Posterior vena cava (tissue), 2 donors: Measurements from ENCODE around the gene PDK2. TPM values are rescaled to one million over a fixed set of nuclear protein-coding genes. Genes with fewer than 3 reads are reported as not detected.

Experiments used
- DNase-seq: peaks from one replicate; pipeline ENCODE4 v3.0.0-alpha.2; 2020; ENCODE audit warnings: low spot score
- intact Hi-C, 2 donors: fragments of 100-400 bp; cut with DNase I; formaldehyde crosslinking; loops; one replicate each; pipeline versions ENCODE4 v1.14.1 to v1.14.2; 2022 to 2023
- total RNA-seq, 2 donors: library from RNA; stranded (reverse); fragmentation: NEBNext Ultra II Directional; extraction: Animal tissue kit (Norgen Biotek cat#: 25700); gene quantifications; one replicate each; pipeline ENCODE4 v1.2.1, GENCODE V29; 2021
- donor health status: DM: yes; HTN: yes; CAD: no.
- donor health status: DM: yes; HTN: yes; CAD: no.

Gene PDK2
- total RNA-seq, 2 donors from 2014 or later = 26.0 to 27.7 TPM

DNA sequence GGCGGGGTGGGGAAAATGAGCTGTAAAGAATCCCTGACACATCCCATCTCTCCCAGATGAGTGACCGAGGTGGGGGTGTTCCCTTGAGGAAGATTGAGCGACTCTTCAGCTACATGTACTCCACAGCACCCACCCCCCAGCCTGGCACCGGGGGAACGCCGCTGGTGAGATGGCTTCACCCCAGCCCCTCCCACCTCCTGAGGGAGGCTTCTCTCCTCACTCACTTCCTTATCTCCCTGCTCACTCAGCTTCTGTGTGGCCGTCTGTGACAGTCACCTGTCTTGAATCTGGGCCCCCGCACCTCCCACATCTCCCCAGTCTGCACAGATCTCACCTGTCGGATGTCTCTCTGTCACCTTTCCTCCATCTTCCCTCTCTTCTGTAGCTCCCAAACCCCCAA is 13.4 kb downstream of the PDK2 start:
- no peak for DNase-seq
- intact Hi-C loops = no loop called here

DNA sequence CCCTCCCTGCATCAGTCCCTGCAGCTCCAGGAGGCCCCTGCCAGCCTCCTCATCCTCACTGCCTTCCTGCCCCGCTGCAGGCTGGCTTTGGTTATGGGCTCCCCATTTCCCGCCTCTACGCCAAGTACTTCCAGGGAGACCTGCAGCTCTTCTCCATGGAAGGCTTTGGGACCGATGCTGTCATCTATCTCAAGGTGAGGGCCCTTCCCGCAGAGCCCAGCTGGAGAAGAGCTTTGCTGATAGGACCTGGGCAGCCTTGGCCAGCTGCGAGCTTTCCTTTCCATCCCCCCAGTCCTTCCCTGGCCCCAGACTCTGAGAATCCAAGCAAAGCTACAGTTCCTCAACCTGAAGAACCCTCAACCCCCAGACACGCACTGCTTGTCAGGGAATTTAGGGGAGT is 14.1 kb downstream of the PDK2 start:
- DNase-seq = no peak
- intact Hi-C loops = no loop called here

DNA sequence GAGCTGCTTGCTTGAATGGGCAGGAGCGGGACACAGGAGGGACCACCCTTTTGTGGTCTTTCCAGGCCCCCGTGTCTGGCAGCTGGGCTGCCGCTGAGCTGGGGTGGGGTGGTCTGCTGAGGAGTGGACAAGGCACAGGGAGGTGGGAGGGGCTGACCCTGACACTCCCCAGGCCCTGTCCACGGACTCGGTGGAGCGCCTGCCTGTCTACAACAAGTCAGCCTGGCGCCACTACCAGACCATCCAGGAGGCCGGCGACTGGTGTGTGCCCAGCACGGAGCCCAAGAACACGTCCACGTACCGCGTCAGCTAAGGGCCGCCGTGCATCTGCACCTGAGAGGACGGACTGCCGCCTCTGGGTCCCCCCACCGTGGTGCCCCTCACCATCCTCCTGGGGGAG is 14.6 kb downstream of the PDK2 start:
- no peak for DNase-seq
- intact Hi-C loops = loop anchor here in 1 of 2 donors (10.0 kb wide), 2 partner anchors 55 to 185 kb away; partner anchors contain the start of gene SGCA

DNA sequence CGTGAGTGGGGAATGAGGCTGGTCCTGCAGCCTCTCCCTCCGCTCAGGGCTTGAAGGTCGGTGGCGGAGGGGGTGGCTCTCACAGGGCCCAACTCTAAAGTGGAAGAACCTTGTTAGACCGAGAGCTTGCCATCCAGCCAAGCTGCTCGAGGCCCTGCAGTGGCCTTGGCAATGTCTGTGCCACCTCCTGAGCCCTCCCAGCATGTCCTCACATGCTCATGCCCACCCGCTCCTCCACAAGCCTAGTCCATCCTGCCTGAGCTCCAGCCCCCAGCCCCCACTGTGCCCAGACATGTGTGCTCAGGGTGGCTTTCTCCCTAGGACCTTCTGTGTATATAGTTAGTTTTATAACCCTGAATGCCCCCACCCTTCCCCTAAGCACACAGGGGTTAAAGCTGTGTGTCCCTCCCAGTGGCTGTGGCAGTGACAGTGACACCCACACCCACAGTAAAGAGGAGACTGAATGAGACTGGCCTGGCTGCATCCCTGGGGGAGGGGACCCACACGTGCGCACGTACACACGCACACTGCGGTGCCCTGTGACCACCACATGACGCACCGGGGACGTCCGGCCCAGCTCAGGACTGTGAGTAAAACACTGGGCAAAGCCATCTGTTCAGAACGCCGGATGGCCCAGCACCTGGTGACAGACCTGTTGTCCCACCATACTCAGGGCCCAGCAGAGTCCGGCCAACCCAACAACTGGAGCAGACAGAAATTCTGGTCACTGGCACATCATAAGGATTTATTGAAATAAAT is 15.6 kb downstream of the PDK2 start:
- DNase-seq = no peak
- intact Hi-C loops = loop anchor here in 1 of 2 donors (10.0 kb wide), 2 partner anchors 54 to 184 kb away; partner anchors contain the start of gene SGCA

DNA sequence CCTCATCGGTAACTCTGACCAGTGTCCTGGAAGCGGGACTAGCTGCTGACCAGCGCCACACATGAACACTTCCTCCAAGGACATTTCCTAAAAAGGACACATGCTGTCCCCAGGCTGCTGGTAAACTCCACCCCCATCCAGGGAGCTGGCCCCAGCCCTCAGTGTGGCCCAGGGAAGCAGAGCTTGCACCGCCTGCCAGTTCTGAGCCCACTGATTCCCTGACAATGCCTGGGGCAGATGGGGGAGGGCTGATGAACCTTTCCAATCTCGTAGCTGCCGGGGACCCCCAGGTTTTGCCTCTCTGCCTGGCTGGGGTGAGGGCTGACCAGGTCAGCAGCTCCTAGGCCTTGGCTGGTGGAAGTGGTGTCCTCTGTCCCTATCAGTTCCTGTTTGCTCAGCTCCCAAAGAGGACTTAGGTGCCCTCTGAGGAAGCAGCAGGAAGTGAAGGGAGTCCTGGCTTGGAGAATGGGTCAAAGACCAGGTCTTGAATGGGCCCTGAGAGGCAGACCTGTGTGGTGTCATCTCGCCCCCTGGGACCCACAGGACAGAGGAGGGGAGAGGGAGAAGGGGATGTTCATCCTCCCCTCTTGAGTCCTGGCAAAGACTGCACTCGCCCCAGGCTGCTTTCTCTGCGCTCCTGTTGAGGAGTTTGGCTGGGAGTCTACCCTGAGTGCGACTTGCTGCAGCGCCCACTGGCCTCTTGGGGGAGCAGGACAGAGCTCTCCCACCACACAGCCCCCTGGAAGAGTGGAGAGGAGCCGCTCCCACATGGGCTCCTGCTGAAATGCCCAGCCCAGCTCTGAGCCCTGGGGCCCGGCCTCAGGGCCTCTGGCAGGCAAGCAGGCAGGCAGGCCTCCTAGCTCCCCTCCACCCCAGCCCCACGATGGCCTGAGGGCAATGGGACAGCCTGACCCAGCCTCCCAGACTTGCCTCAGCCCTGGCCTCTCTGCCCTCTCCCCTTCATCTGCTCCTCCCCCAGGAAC is 16.8 kb downstream of the PDK2 start:
- intact Hi-C loops = loop anchor here in 1 of 2 donors (10.0 kb wide), 2 partner anchors 53 to 183 kb away; partner anchors contain the start of gene SGCA
- DNase-seq = no peak

DNA sequence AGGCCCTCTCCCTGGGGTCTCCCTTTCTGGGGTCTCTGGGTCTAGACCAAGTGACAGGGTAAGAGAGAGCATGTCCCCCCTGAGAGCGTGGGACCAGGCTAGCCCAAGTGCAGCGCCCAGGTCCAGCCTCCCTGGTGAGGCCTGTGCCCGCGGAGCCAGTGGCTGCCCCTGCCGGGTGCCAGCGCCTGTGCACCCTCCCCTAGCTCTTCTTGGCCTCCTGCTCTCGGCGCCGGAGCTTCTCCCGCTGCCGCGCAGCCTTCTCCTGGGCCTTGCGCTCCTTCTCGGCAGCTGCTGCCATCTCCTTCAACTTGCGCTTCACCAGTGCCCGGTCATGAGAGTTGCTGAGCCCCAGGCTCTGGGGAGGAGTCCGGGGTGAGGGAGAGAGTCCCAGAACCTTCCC is 17.5 kb downstream of the PDK2 start:
- DNase-seq = no peak
- intact Hi-C loops = loop anchor here in 1 of 2 donors (10.0 kb wide), 2 partner anchors 52 to 182 kb away; partner anchors contain the start of gene SGCA

DNA sequence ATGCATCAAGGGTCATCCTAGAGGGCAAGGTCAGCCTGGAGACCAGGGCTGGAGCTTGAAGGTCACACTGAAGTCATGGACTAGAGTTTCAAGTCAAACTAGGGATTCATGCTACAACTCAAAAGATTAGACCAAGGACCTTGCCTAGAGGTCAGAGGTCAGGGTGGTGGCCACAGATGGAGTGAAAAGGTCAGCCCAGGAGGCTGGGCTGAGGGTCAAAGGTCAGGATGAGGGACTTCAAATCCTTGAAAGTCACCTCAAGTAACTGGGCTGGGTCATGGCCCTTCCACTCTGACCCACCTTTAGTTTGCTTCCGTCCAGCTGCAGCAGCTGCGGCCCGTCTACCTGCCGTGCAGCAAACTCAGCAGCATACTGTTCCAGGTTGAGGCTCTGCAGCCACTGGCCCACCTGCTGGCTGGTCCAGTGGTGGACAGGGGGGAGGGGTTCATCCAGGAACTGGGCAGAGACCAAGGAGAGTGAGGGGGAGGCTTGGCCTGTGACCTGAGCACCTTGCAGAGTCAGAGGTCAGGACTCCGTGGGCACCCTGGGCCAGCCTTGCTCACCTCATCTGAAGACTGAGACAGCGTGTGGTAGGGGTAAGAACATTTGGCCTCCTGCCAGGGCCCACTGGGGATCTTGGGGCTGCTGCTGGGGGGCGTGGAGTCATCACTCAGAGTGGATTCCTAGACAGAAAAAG is 18.6 kb downstream of the PDK2 start:
- no peak for DNase-seq
- intact Hi-C loops = loop anchor here in 1 of 2 donors (10.0 kb wide), 2 partner anchors 51 to 181 kb away; partner anchors contain the start of gene SGCA

DNA sequence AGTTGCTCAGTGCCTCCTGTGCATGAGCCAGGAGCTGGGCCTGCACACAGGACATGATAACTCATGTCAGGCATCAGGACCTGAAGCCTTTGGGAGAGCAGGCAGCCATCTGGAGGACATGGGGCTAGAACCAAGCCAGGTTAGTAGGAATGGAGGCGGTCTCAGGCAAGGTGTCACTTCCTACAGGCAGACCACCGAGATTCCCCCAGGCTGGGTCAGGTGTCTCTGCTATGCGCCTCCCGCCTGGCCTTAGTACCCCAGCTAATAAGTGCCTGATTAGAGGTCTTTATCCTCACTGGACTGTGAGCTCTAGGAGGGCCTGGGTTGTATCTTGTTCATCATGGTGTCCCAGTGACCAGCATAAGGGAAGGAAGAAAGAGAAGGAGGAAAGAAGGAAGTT is 19.2 kb downstream of the PDK2 start:
- intact Hi-C loops = loop anchor here in 1 of 2 donors (10.0 kb wide), 2 partner anchors 50 to 180 kb away; partner anchors contain the start of gene SGCA
- no peak for DNase-seq

DNA sequence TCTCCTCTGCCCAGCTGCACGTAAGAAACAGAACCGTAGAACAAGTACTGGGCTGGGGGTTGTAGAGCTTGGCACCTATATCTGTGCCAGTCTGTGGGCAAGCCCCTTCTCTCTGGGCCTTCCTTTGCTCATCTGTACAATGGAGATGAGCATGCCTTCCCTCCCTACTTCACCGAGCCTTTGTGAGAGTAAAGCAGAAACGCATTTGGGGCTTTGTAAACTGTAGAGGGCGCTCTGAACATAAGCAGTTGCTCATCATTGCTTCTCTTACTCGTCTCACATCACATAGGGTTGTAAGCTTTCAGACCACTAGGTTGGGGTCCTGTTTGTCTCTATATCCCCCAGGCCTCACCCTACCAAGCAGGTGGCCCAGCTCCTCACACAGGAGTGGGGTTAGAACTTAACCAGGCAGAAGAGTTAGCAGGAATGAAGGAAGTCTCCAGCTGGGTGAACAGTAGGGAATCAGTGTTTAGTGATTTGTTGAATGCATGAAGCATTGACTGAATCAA is 19.8 kb downstream of the PDK2 start:
- intact Hi-C loops = loop anchor here in 1 of 2 donors (10.0 kb wide), 2 partner anchors 50 to 180 kb away; partner anchors contain the start of gene SGCA
- no peak for DNase-seq

DNA sequence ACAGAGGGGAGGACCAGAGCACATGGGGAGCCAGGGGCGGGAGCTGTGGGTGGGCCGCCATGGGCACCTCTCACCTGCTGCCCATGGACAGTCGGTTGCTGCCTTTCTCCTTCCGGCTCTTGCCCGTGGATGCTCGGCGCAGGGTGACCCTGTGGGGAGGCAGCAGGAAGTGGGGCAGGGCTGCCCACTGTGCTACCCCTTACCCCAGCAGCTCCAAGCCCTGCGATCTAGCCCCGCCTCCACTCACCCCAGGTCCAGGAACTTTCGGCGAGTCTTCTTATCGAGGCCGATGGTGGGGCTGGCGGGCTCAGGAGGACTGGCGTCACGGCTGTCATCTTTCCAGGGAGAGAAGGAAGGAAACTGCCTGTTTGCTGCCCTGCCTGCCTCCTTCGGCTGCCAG is 20.6 kb downstream of the PDK2 start:
- no peak for DNase-seq
- intact Hi-C loops = loop anchor here in 1 of 2 donors (10.0 kb wide), 2 partner anchors 49 to 179 kb away; partner anchors contain the start of gene SGCA

DNA sequence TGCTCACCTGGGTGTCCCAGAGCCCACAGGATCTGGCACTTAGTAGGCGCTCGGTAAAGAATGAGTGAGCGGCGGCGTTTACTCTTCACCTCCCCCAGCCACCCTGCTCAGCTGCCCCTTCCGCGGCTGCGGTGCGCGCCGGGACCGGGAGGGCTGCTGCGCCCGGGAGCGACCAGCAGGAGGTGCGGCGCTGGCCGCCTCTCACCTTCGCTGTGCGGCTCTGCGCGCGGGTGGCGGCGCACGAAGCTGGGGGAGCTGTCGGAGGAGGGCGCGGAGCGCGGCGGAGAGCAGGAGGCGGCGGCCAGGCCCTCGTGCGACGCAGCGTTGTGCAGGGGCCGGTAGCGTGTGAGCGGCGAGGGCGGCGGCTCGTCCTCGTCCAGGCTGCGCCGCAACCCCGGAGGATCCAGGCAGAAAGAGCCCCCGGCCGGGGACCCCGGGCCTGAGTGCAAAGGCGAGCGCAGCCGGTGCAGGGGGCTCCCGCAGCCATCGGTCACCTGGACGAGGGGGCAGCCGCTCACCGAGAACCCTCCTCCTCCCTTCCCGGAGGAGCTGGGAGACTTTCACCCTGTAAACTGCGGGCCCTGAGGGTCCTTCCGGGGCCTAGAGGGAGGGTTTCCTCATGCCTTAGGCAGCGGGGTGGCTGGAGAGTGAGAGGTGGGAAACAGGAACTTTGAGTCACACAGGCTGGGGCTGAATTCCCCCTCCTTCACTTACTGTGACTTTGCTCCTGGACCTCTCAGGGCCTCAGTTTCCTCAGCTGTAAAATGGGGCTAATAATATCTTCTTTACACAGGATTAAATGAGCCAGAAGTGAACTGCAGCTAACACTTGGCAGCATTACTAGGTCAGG is 22.3 kb downstream of the PDK2 start:
- DNase-seq = no peak
- intact Hi-C loops = loop anchor here in 1 of 2 donors (10.0 kb wide), 2 partner anchors 47 to 177 kb away; partner anchors contain the start of gene SGCA

DNA sequence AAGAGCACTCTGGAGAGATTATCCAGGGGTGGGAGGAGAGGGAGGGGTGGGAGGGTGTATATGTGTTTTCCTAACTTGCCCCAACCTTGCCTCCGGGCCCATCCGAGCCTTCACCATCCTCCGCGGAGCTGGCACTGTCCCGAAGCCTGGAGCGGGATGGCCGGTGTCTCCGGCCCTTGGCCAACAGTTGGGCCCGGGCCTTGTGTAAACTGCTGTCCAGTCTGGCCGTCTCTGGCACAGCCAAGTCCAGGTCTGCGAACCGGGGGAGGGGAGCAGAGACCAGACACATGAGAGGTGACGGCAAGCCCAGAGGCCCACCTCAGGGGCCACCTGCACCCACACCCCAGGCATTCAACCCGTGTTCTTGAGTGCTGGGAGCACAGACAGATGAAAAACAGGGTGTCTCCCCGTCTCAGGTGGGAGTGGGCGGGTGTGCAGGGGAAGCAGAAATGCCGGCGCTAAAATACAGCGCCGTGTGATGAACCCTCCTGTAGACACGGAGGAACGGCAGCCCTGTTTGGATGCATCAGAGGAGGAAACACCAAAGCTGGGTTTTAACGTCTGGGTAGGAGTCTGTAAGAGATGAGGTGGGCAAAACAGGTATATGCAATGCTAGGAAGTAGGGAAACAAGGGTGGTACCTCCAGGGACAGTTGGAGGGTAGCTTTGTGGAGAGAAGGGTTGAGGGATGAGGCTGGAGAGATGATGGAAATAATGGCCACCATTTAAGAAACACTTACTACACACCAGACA is 23.1 kb downstream of the PDK2 start:
- no peak for DNase-seq
- intact Hi-C loops = loop anchor here in 1 of 2 donors (10.0 kb wide), 2 partner anchors 47 to 177 kb away; partner anchors contain the start of gene SGCA

DNA sequence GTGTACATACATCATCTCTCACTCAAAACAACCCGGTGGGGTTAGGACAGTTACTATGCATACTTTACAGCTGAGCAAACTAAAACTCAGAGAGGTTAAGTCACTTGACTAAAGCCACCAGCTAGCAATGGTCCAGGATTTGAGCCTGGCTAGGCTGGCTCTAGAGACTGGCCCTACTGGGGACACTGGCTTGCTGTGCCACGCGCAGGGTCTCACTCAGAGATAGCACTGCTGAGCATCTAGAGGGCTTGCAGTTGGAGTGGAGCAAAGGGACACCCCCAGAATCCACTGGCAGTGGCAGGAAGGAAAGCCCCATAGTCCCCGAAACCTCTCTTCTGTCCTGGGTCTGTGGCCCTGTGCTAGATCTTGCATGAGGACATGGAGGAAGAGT is 23.7 kb downstream of the PDK2 start:
- intact Hi-C loops = loop anchor here (1.0 to 10.0 kb wide), 3 partner anchors 18 to 176 kb away; partner anchors contain the start of gene SGCA (in 1 of the 2)
- DNase-seq = no peak

DNA sequence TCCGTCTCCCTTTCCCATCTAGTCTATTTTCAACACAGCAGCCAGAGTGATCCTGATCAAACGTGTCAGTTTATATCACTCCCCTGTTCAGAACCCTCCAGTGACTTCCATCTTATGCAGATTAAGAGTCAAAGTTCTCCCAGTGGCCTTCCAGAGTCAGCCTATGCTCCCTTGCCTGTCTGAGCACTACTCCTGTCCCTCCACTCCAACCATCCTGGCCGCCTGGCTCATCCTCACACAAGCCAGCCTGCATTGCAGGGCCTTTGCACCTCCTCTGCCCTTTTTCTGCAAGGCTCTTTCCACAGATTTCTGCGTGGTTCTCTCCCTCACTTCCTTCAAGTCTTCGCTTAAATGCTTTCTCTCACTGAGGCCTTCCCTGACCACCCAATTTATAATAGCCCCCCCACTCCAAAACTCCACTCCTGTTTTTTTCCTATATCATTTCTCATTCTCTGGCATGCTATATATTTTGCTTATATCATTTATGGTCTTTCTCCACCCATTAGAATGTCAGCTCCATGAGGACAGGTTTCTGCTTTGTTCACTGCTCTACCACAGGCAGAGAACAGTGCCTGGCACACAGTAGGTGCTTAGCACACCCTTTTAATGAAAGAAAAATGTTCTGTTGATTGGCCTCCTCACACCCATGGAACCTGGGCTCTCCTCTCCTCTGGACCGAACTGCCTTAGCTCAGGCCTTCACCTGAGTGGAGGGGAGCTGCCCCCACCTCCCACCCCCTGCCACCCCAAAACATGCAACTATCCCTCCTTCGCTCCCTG is 25.5 kb downstream of the PDK2 start:
- DNase-seq = no peak
- intact Hi-C loops = loop anchor here in 1 of 2 donors (10.0 kb wide), 1 partner anchor 174 kb away; no protein-coding TSS in a partner anchor

DNA sequence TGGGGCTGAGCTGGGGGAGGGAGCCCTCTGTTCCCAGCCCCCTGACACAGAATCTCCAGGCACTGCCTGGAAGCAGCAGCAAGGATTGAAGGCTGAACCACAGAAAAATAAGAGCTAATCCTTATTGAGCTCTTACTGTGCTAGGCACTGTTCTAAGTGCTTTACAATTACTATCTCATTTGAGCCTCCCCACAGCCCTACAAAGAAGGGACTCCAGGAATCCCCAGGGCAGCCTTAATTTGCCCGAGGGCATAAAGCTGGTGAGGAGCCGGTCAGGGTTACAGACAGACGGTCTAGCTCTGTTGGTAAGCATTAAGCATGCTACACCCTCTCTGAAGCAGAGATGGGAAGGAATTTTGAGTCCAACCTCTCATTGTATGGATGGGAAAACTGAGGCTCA is 27.8 kb downstream of the PDK2 start:
- intact Hi-C loops = loop anchor here in 1 of 2 donors (10.0 kb wide), 1 partner anchor 172 kb away; no protein-coding TSS in a partner anchor

More for the DNA sequence above, 27.8 kb downstream of the PDK2 start:
- DNase-seq = no peak
